HG02970 (cell line): ENCODE measurements around the gene FGD2.

Source experiments
- ATAC-seq: cut with Tn5 transposase; IDR thresholded peaks from one replicate; pipeline ENCODE4 v1.9.1; 2021; ENCODE audit warnings: mild to moderate bottlenecking, moderate library complexity, moderate number of reproducible peaks; ENCODE audit not compliant: unreplicated experiment, low FRiP score

Gene FGD2

GRCh38 chr6:37013516-37014491 lies 8.3 kb downstream of the FGD2 start:
- no peak for ATAC-seq

GRCh38 chr6:37014667-37015066 lies 9.2 kb downstream of the FGD2 start:
- no peak for ATAC-seq

GRCh38 chr6:37015532-37015931 lies 10.1 kb downstream of the FGD2 start:
- ATAC-seq, result no peak

GRCh38 chr6:37016995-37017394 lies 11.5 kb downstream of the FGD2 start:
- no peak for ATAC-seq

GRCh38 chr6:37017606-37018197 lies 12.2 kb downstream of the FGD2 start:
- ATAC-seq, result no peak

GRCh38 chr6:37018198-37019064 lies 13.0 kb downstream of the FGD2 start:
- peak; percentile 63 for ATAC-seq

- no peak for ATAC-seq
These were observed 13.6 kb downstream of the FGD2 start for GRCh38 chr6:37019065-37019450.

- no peak for ATAC-seq
These were observed 14.9 kb downstream of the FGD2 start for GRCh38 chr6:37020381-37020780.

- no peak for ATAC-seq
These were observed 15.4 kb downstream of the FGD2 start for GRCh38 chr6:37020812-37021211.

- ATAC-seq, result no peak
These were observed 16.1 kb downstream of the FGD2 start for GRCh38 chr6:37021356-37022129.

- no peak for ATAC-seq
These were observed 16.8 kb downstream of the FGD2 start for GRCh38 chr6:37022135-37022863.

- ATAC-seq, result no peak
These were observed 19.3 kb downstream of the FGD2 start for GRCh38 chr6:37024656-37025337.

GRCh38 chr6:37025621-37026466 lies 20.4 kb downstream of the FGD2 start:
- ATAC-seq, result no peak

- no peak for ATAC-seq
These were observed 21.7 kb downstream of the FGD2 start for GRCh38 chr6:37027036-37027720.

GRCh38 chr6:37027811-37028469 lies 22.5 kb downstream of the FGD2 start:
- ATAC-seq, result no peak

- ATAC-seq, result no peak
These were observed 24.0 kb downstream of the FGD2 start for GRCh38 chr6:37029249-37029971.
